K562 (cell line): ENCODE measurements around the gene KLHDC7B. TPM values are rescaled to one million over a fixed set of nuclear protein-coding genes. Genes with fewer than 3 reads are reported as not detected.
A peak's percentile ranks its signal among the peaks of the same experiment; 100 is the strongest.

Source experiments
- KDM5B ChIP-seq: fragments of 200-600 bp; sonication (generic); IDR thresholded peaks from 2 replicates; pipeline ENCODE4 v1.6.1; 2012; ENCODE audit warnings: low read depth, mild to moderate bottlenecking, moderate library complexity, low read length, control low read depth, inconsistent platforms; ENCODE audit not compliant: insufficient replicate concordance
- MAZ ChIP-seq, 2 experiments: fragments of 450-650 bp in 1 of 2; sonication (generic) in 1 of 2; formaldehyde crosslinking; IDR thresholded peaks in 1 of 2; conservative IDR thresholded peaks in 1 of 2; 2 replicates each; pipeline versions ENCODE4 v1.4.0 to v1.5.0; 2020; ENCODE audit warnings: mild to moderate bottlenecking in 1 of 2, missing genetic modification reagents in 1 of 2
- MECOM ChIP-seq: fragments of 250-450 bp; sonication (Bioruptor Pico); IDR thresholded peaks from 2 replicates; pipeline ENCODE4 v1.8.0; 2022; ENCODE audit warnings: inconsistent platforms
- MYNN ChIP-seq, 2 experiments: sonication (generic); formaldehyde crosslinking in 1 of 2; IDR thresholded peaks; 2 replicates each; pipeline versions ENCODE4 v1.5.0 to v1.6.1; 2016 to 2020; ENCODE audit warnings: antibody characterized with exemption in 1 of 2, missing genetic modification reagents in 1 of 2
- NR2C2 ChIP-seq, 2 experiments: fragments of 200-800 bp in 1 of 2; sonication (Bioruptor generic) in 1 of 2; sonication (generic) in 1 of 2; formaldehyde crosslinking in 1 of 2; IDR thresholded peaks; 2 replicates each; pipeline versions ENCODE4 v1.6.1 to v1.8.0; 2016 to 2022; ENCODE audit warnings: mild to moderate bottlenecking in 1 of 2, missing compliant biosample characterization in 1 of 2, missing genetic modification characterization in 1 of 2, missing genetic modification reagents in 1 of 2
- PTRF ChIP-seq: fragments of 450-650 bp; IDR thresholded peaks from 2 replicates; pipeline ENCODE4 v1.6.1; 2016; ENCODE audit warnings: mild to moderate bottlenecking, missing genetic modification characterization, missing compliant biosample characterization
- PYGO2 ChIP-seq: fragments of 450-650 bp; IDR thresholded peaks from 2 replicates; pipeline ENCODE4 v1.6.1; 2016; ENCODE audit warnings: mild to moderate bottlenecking, missing genetic modification characterization, moderate library complexity, missing compliant biosample characterization
- SNRNP70 ChIP-seq: fragments of 200-400 bp; formaldehyde crosslinking; optimal IDR thresholded peaks from 2 replicates; pipeline ENCODE3; 2017; ENCODE audit warnings: low read depth, low read length
- TCF3 ChIP-seq: sonication (generic); formaldehyde crosslinking; IDR thresholded peaks from 2 replicates; pipeline ENCODE4 v1.4.0; 2020; ENCODE audit warnings: mild to moderate bottlenecking, missing genetic modification reagents
- YY1 ChIP-seq, 3 experiments: IDR thresholded peaks; 2 replicates each; pipeline ENCODE4 v1.6.1; 2011; ENCODE audit warnings: low read length in 2 of 3, mild to moderate bottlenecking in 2 of 3, moderate library complexity in 2 of 3, borderline replicate concordance in 1 of 3, control low read depth in 1 of 3, low read depth in 1 of 3; ENCODE audit not compliant: insufficient read depth in 3 of 3, insufficient replicate concordance in 2 of 3, control insufficient read depth in 1 of 3, insufficient read length in 1 of 3; ENCODE audit errors: extremely low read depth in 1 of 3
- ZBTB7A ChIP-seq: IDR thresholded peaks from 2 replicates; pipeline ENCODE4 v1.6.1; 2011; ENCODE audit warnings: low read depth, mild to moderate bottlenecking, low read length, moderate library complexity, borderline replicate concordance; ENCODE audit not compliant: control insufficient read depth
- ZNF124 ChIP-seq: sonication (generic); formaldehyde crosslinking; IDR thresholded peaks from 2 replicates; pipeline ENCODE4 v1.8.1; 2022; ENCODE audit warnings: missing genetic modification reagents
- ZNF263 ChIP-seq: sonication (generic); formaldehyde crosslinking; IDR thresholded peaks from 2 replicates; pipeline ENCODE4 v1.8.0; 2022; ENCODE audit warnings: mild to moderate bottlenecking, missing genetic modification reagents, borderline replicate concordance
- ZNF431 ChIP-seq: sonication (generic); formaldehyde crosslinking; IDR thresholded peaks from 2 replicates; pipeline ENCODE4 v1.8.0; 2022; ENCODE audit warnings: mild to moderate bottlenecking, missing genetic modification reagents
- ZNF75A ChIP-seq: fragments of 450-650 bp; formaldehyde crosslinking; IDR thresholded peaks from 2 replicates; pipeline ENCODE4 v1.4.0; 2020; ENCODE audit warnings: mild to moderate bottlenecking
- polyA plus RNA-seq, 8 experiments: library from polyadenylated mRNA; depleted of rRNA in 4 of 8; stranded (reverse) in 5 of 8; unstranded in 3 of 8; fragments of >200 nt; fragmentation: Nextera tagmentation in 2 of 8; fragmentation: Illumina TruSeq in 1 of 8; extraction: Ambion mirVana in 2 of 8; extraction: Trizol in 1 of 8; gene quantifications; 2 replicates each; pipeline versions ENCODE4 v1.2.1 to v1.2.3, GENCODE V29; 2011 to 2014; ENCODE audit warnings: inconsistent platforms in 1 of 8, missing spikeins in 1 of 8
- total RNA-seq, 7 experiments: library from RNA; depleted of rRNA in 6 of 7; stranded (reverse); fragments of >200 nt in 6 of 7; fragmentation: Illumina TruSeq in 2 of 7; extraction: Trizol in 2 of 7; gene quantifications; 2 replicates each; pipeline versions ENCODE4 v1.2.1 to v1.2.3, GENCODE V29; 2011 to 2021; ENCODE audit warnings: low replicate concordance in 1 of 7
- TF ChIP-seq, protein P1 (sequence below): fragments of 450-650 bp; formaldehyde crosslinking; IDR thresholded peaks from 2 replicates; pipeline ENCODE4 v1.4.0; 2020; ENCODE audit warnings: mild to moderate bottlenecking, moderate library complexity
- TF ChIP-seq, protein P2 (sequence below), 2 experiments: fragments of 200-800 bp in 1 of 2; sonication (Bioruptor generic) in 1 of 2; sonication (generic) in 1 of 2; formaldehyde crosslinking in 1 of 2; IDR thresholded peaks in 1 of 2; conservative IDR thresholded peaks in 1 of 2; 2 replicates each; pipeline versions ENCODE4 v1.5.0 to v1.6.1; 2016 to 2020; ENCODE audit warnings: missing compliant biosample characterization in 1 of 2, missing genetic modification characterization in 1 of 2, missing genetic modification reagents in 1 of 2
- TF ChIP-seq, protein P3 (sequence below): sonication (generic); formaldehyde crosslinking; IDR thresholded peaks from 2 replicates; pipeline ENCODE4 v1.8.1; 2023; ENCODE audit warnings: mild to moderate bottlenecking, missing genetic modification reagents
- TF ChIP-seq, protein P4 (sequence below): fragments of 450-650 bp; conservative IDR thresholded peaks from 2 replicates; pipeline ENCODE4 v1.6.1; 2016; ENCODE audit warnings: missing genetic modification characterization, low read depth, mild to moderate bottlenecking, missing compliant biosample characterization, moderate library complexity

Gene KLHDC7B
- total and polyA plus RNA-seq, 9 of the 15 experiments (the other 6 are each of a cell fraction or from before 2014, with no cell fraction given) = 0.04 to 0.22 (median 0.05) TPM; not detected in 4

DNA sequence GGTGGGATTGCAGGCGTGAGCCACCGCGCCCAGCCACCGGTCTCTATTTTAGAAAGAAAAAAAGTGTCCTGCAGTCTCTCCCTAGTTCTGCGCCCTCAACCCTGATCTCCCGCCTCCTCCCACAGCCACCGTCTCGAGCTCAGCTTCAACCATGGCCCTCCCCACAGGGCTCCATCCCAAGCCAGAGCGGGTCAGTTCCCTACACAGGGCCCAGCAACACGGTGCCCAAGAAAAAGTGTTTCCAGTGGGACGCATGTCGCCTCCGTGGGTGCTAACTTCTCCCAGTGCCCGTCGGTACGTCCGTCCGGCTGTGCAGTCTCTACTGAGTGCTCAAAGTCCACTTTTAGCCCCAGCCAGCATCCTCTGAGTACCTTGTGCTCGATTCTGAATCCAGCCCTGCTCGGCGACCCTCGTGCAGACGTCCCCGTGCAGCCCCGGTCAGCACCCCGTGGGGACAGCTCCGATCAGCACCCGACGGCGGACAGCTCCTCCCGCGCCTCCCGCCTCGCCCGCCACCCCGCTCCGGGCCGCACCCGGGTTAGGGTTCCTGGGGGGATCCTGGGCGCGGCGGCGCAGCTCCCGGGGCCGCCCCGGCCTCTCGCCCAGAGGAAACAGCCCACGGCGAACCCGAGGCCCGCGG lies 54.2 kb downstream of the KLHDC7B start (continued):
- TF ChIP-seq KDM5B (no peak), MYNN (IDR thresholded peaks at IDR 0.05) (no peak), MYNN (CRISPR knock-in tag; IDR thresholded peaks at IDR 0.05) (peak; percentile 90), NR2C2 (CRISPR knock-in tag; IDR thresholded peaks at IDR 0.05) (peak; percentile 89), NR2C2 (tag; IDR thresholded peaks at IDR 0.05) (no peak), SNRNP70 (no peak), TCF3 (peak; percentile 47; the same call in 1 of the 2 replicates), ZBTB7A (peak; percentile 44; the same call in 1 of the 2 replicates), MAZ (CRISPR knock-in tag; conservative IDR thresholded peaks at IDR 0.05 in 1 of 2, IDR thresholded peaks at IDR 0.05 in 1 of 2) (peak; percentile 22 to 96; a peak in 2 of 4 replicates), MECOM (CRISPR knock-in tag) (0 out of 2 replicates have a peak, but pooled peaks have one; percentile 31), ZNF431 (peak; percentile 80), PYGO2 (tag) (no peak), ZNF75A (no peak), YY1 (IDR thresholded peaks at IDR 0.05; ENCODE audit: borderline replicate concordance in 1 of 3, control insufficient read depth in 1 of 3, extremely low read depth in 1 of 3, insufficient read depth in 3 of 3, insufficient read length in 1 of 3, insufficient replicate concordance in 2 of 3, low read depth in 1 of 3, low read length in 2 of 3) (no peak), ZNF263 (CRISPR knock-in tag) (peak; percentile 81), PTRF (tag) (no peak), ZNF124 (peak; percentile 94)
- TF ChIP-seq, protein P1, sequence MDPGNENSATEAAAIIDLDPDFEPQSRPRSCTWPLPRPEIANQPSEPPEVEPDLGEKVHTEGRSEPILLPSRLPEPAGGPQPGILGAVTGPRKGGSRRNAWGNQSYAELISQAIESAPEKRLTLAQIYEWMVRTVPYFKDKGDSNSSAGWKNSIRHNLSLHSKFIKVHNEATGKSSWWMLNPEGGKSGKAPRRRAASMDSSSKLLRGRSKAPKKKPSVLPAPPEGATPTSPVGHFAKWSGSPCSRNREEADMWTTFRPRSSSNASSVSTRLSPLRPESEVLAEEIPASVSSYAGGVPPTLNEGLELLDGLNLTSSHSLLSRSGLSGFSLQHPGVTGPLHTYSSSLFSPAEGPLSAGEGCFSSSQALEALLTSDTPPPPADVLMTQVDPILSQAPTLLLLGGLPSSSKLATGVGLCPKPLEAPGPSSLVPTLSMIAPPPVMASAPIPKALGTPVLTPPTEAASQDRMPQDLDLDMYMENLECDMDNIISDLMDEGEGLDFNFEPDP (CRISPR knock-in tag) = no peak
- TF ChIP-seq, protein P2, sequence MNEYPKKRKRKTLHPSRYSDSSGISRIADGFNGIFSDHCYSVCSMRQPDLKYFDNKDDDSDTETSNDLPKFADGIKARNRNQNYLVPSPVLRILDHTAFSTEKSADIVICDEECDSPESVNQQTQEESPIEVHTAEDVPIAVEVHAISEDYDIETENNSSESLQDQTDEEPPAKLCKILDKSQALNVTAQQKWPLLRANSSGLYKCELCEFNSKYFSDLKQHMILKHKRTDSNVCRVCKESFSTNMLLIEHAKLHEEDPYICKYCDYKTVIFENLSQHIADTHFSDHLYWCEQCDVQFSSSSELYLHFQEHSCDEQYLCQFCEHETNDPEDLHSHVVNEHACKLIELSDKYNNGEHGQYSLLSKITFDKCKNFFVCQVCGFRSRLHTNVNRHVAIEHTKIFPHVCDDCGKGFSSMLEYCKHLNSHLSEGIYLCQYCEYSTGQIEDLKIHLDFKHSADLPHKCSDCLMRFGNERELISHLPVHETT (CRISPR knock-in tag; conservative IDR thresholded peaks at IDR 0.05 in 1 of 2, IDR thresholded peaks at IDR 0.05 in 1 of 2) = peak; percentile 65 to 99; a peak in 3 of 4 replicates
- TF ChIP-seq, protein P3, sequence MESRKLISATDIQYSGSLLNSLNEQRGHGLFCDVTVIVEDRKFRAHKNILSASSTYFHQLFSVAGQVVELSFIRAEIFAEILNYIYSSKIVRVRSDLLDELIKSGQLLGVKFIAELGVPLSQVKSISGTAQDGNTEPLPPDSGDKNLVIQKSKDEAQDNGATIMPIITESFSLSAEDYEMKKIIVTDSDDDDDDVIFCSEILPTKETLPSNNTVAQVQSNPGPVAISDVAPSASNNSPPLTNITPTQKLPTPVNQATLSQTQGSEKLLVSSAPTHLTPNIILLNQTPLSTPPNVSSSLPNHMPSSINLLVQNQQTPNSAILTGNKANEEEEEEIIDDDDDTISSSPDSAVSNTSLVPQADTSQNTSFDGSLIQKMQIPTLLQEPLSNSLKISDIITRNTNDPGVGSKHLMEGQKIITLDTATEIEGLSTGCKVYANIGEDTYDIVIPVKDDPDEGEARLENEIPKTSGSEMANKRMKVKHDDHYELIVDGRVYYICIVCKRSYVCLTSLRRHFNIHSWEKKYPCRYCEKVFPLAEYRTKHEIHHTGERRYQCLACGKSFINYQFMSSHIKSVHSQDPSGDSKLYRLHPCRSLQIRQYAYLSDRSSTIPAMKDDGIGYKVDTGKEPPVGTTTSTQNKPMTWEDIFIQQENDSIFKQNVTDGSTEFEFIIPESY = peak; percentile 77
- TF ChIP-seq, protein P4, sequence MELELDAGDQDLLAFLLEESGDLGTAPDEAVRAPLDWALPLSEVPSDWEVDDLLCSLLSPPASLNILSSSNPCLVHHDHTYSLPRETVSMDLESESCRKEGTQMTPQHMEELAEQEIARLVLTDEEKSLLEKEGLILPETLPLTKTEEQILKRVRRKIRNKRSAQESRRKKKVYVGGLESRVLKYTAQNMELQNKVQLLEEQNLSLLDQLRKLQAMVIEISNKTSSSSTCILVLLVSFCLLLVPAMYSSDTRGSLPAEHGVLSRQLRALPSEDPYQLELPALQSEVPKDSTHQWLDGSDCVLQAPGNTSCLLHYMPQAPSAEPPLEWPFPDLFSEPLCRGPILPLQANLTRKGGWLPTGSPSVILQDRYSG (tag) = 0 out of 2 replicates have a peak, but pooled peaks have one; percentile 43
